ENCODE data around the gene BEGAIN.

BEGAIN gene

GRCh38 chr14:100620255-100621100, 33.3 kb upstream of the BEGAIN start:
- H3K36me3 ChIP-seq (replicated peaks) = no peaks in the 10 kb centered on the region
- H3K4me1 ChIP-seq = no peaks in the 10 kb centered on the region
- no peak overlapping the region for H3K4me3 ChIP-seq
- DNase-seq (ENCODE audit: low spot score in 2 of 2) = no peak
- no peaks in the 10 kb centered on the region for H3K9me3 ChIP-seq
- in situ Hi-C loops (cut with MboI; ENCODE audit: low sequenced_read_pairs) = no loop called here
- H3K27me3 ChIP-seq (ENCODE audit: low read depth) = peaks cover 17% of the 10 kb centered on the region

- H3K4me3 ChIP-seq = no peak overlapping the region
- no peaks in the 10 kb centered on the region for H3K36me3 ChIP-seq (replicated peaks)
- H3K9me3 ChIP-seq = no peaks in the 10 kb centered on the region
- in situ Hi-C loops (cut with MboI; ENCODE audit: low sequenced_read_pairs) = no loop called here
- H3K27me3 ChIP-seq (ENCODE audit: low read depth) = peaks cover 17% of the 10 kb centered on the region
- no peaks in the 10 kb centered on the region for H3K4me1 ChIP-seq
- DNase-seq (ENCODE audit: low spot score in 2 of 2) = no peak
These were observed 32.4 kb upstream of the BEGAIN start for GRCh38 chr14:100619396-100620254.

GRCh38 chr14:100618763-100619320, 31.6 kb upstream of the BEGAIN start:
- Histone ChIP-seq H3K9me3 (no peaks in the 10 kb centered on the region), H3K4me3 (no peak overlapping the region), H3K4me1 (no peaks in the 10 kb centered on the region), H3K27me3 (ENCODE audit: low read depth) (peaks cover 17% of the 10 kb centered on the region), H3K36me3 (replicated peaks) (no peaks in the 10 kb centered on the region)
- in situ Hi-C loops (cut with MboI; ENCODE audit: low sequenced_read_pairs) = no loop called here
- no peak for DNase-seq (ENCODE audit: low spot score in 2 of 2)

- no peak for DNase-seq (ENCODE audit: low spot score in 2 of 2)
- in situ Hi-C loops (cut with MboI; ENCODE audit: low sequenced_read_pairs) = no loop called here
- Histone ChIP-seq H3K27me3 (ENCODE audit: low read depth) (peaks cover 13% of the 10 kb centered on the region), H3K4me3 (no peak overlapping the region), H3K36me3 (replicated peaks) (no peaks in the 10 kb centered on the region), H3K9me3 (no peaks in the 10 kb centered on the region), H3K4me1 (no peaks in the 10 kb centered on the region)
These were observed 31.1 kb upstream of the BEGAIN start for GRCh38 chr14:100618318-100618693.

GRCh38 chr14:100617410-100618317, 30.4 kb upstream of the BEGAIN start:
- Histone ChIP-seq H3K27me3 (ENCODE audit: low read depth) (peaks cover 13% of the 10 kb centered on the region), H3K4me1 (no peaks in the 10 kb centered on the region)

GRCh38 chr14:100616854-100617409, 29.7 kb upstream of the BEGAIN start:
- Histone ChIP-seq H3K36me3 (replicated peaks) (no peaks in the 10 kb centered on the region), H3K4me1 (no peaks in the 10 kb centered on the region), H3K4me3 (no peak overlapping the region), H3K27me3 (ENCODE audit: low read depth) (peaks cover 13% of the 10 kb centered on the region), H3K9me3 (no peaks in the 10 kb centered on the region)
- no peak for DNase-seq (ENCODE audit: low spot score in 2 of 2)
- in situ Hi-C loops (cut with MboI; ENCODE audit: low sequenced_read_pairs) = no loop called here

More at GRCh38 chr14:100617410-100618317, 30.4 kb upstream of the BEGAIN start:
- in situ Hi-C loops (cut with MboI; ENCODE audit: low sequenced_read_pairs) = no loop called here
- H3K36me3 ChIP-seq (replicated peaks) = no peaks in the 10 kb centered on the region
- no peak for DNase-seq (ENCODE audit: low spot score in 2 of 2)
- no peak overlapping the region for H3K4me3 ChIP-seq
- no peaks in the 10 kb centered on the region for H3K9me3 ChIP-seq

- Histone ChIP-seq H3K27me3 (ENCODE audit: low read depth) (peaks cover 13% of the 10 kb centered on the region), H3K36me3 (replicated peaks) (no peaks in the 10 kb centered on the region), H3K4me3 (no peak overlapping the region), H3K4me1 (no peaks in the 10 kb centered on the region), H3K9me3 (no peaks in the 10 kb centered on the region)
- in situ Hi-C loops (cut with MboI; ENCODE audit: low sequenced_read_pairs) = no loop called here
- DNase-seq (ENCODE audit: low spot score in 2 of 2) = no peak
These were observed 28.8 kb upstream of the BEGAIN start for GRCh38 chr14:100615736-100616695.

- Histone ChIP-seq H3K4me3 (no peak overlapping the region), H3K27me3 (ENCODE audit: low read depth) (peaks cover 11% of the 10 kb centered on the region), H3K4me1 (no peaks in the 10 kb centered on the region), H3K9me3 (no peaks in the 10 kb centered on the region), H3K36me3 (replicated peaks) (no peaks in the 10 kb centered on the region)
- DNase-seq (ENCODE audit: low spot score in 2 of 2) = no peak
- in situ Hi-C loops (cut with MboI; ENCODE audit: low sequenced_read_pairs) = no loop called here
These were observed 27.6 kb upstream of the BEGAIN start for GRCh38 chr14:100614803-100615202.

GRCh38 chr14:100612986-100613385, 25.8 kb upstream of the BEGAIN start:
- H3K4me3 ChIP-seq = no peak overlapping the region
- DNase-seq (ENCODE audit: low spot score in 2 of 2) = no peak
- in situ Hi-C loops (cut with MboI; ENCODE audit: low sequenced_read_pairs) = no loop called here
- H3K9me3 ChIP-seq = no peaks in the 10 kb centered on the region
- no peaks in the 10 kb centered on the region; the same call in 1 of the 2 replicates for H3K27me3 ChIP-seq (ENCODE audit: low read depth)
- no peaks in the 10 kb centered on the region for H3K36me3 ChIP-seq (replicated peaks)
- no peaks in the 10 kb centered on the region for H3K4me1 ChIP-seq

- Histone ChIP-seq H3K36me3 (replicated peaks) (no peaks in the 10 kb centered on the region), H3K27me3 (ENCODE audit: low read depth) (no peaks in the 10 kb centered on the region), H3K4me1 (no peaks in the 10 kb centered on the region), H3K4me3 (no peak overlapping the region), H3K9me3 (no peaks in the 10 kb centered on the region)
- in situ Hi-C loops (cut with MboI; ENCODE audit: low sequenced_read_pairs) = no loop called here
- DNase-seq (ENCODE audit: low spot score in 2 of 2) = no peak
These were observed 24.7 kb upstream of the BEGAIN start for GRCh38 chr14:100611811-100612480.

- H3K27me3 ChIP-seq (ENCODE audit: low read depth) = no peaks in the 10 kb centered on the region
- DNase-seq (ENCODE audit: low spot score in 2 of 2) = no peak
These were observed 23.4 kb upstream of the BEGAIN start for GRCh38 chr14:100610511-100611217.

More at GRCh38 chr14:100610511-100611217, 23.4 kb upstream of the BEGAIN start:
- Histone ChIP-seq H3K9me3 (no peaks in the 10 kb centered on the region), H3K36me3 (replicated peaks) (no peaks in the 10 kb centered on the region), H3K4me3 (no peak overlapping the region), H3K4me1 (no peaks in the 10 kb centered on the region)
- in situ Hi-C loops (cut with MboI; ENCODE audit: low sequenced_read_pairs) = no loop called here

Measured in HAP-1 (cell line).